Activated CD4-positive, alpha-beta T cell treated with anti-CD3 and anti-CD28 coated beads, Interleukin-2, amount 10 ng/mL, durations not matched to agents 24 days and 14 days (primary cell): ENCODE measurements around the gene DNAJC6. TPM values are rescaled to one million over a fixed set of nuclear protein-coding genes. Genes with fewer than 3 reads are reported as not detected.
A peak's percentile ranks its signal among the peaks of the same experiment; 100 is the strongest.
"Not testable (repeated sequence)": the region's sequence is repeated elsewhere in the genome, so short reads cannot be mapped to it uniquely, and the experiment has no call there.

Experiments
- DNase-seq: peaks from one replicate; pipeline ENCODE4 v3.0.0; 2022
- H3K27ac Mint-ChIP-seq: one replicate; pipeline ENCODE4 v1.8.0; 2022; ENCODE audit warnings: mild to moderate bottlenecking, mixed read lengths
- H3K27me3 Mint-ChIP-seq: one replicate; pipeline ENCODE4 v1.8.0; 2022; ENCODE audit warnings: mixed read lengths
- H3K36me3 Mint-ChIP-seq: one replicate; pipeline ENCODE4 v1.8.0; 2022; ENCODE audit warnings: low read depth, mild to moderate bottlenecking, mixed read lengths
- H3K4me1 Mint-ChIP-seq: one replicate; pipeline ENCODE4 v1.8.0; 2021; ENCODE audit warnings: mixed read lengths
- H3K4me3 Mint-ChIP-seq: one replicate; pipeline ENCODE4 v1.8.0; 2022; ENCODE audit warnings: mild to moderate bottlenecking, moderate library complexity, mixed read lengths
- H3K9me3 Mint-ChIP-seq: one replicate; pipeline ENCODE4 v1.8.0; 2021; ENCODE audit warnings: mixed read lengths
- intact Hi-C: fragments of 100-400 bp; cut with micrococcal nuclease; formaldehyde crosslinking; loops from one replicate; pipeline ENCODE4 v1.15.1; 2023
- total RNA-seq: library from RNA; stranded (reverse); gene quantifications from 2 replicates; pipeline ENCODE4 v1.2.3, GENCODE V29; 2022

Gene DNAJC6
- total RNA-seq, 1 donor from 2014 or later: 2.8 TPM

GRCh38 chr1:65277605-65278347, 31.6 kb upstream of the DNAJC6 start:
- Mint-ChIP-seq H3K4me1 (no peaks in the 10 kb centered on the region), H3K27ac (no peak overlapping the region), H3K27me3 (peaks cover 23% of the 10 kb centered on the region), H3K36me3 (no peaks in the 10 kb centered on the region), H3K4me3 (no peak overlapping the region), H3K9me3 (no peaks in the 10 kb centered on the region)
- peak; percentile 43 for DNase-seq
- intact Hi-C loops: no loop called here

GRCh38 chr1:65278376-65279069, 30.8 kb upstream of the DNAJC6 start:
- Mint-ChIP-seq H3K27ac (no peak overlapping the region), H3K4me3 (no peak overlapping the region), H3K27me3 (peaks cover 21% of the 10 kb centered on the region), H3K9me3 (no peaks in the 10 kb centered on the region), H3K4me1 (no peaks in the 10 kb centered on the region), H3K36me3 (no peaks in the 10 kb centered on the region)
- no peak for DNase-seq
- intact Hi-C loops: no loop called here

GRCh38 chr1:65279070-65279779, 30.1 kb upstream of the DNAJC6 start:
- no peak overlapping the region for H3K27ac Mint-ChIP-seq
- H3K4me1 Mint-ChIP-seq: no peaks in the 10 kb centered on the region
- no peak overlapping the region for H3K4me3 Mint-ChIP-seq
- H3K36me3 Mint-ChIP-seq: no peaks in the 10 kb centered on the region
- intact Hi-C loops: no loop called here
- H3K27me3 Mint-ChIP-seq: peaks cover 21% of the 10 kb centered on the region
- peak; percentile 26 for DNase-seq
- no peaks in the 10 kb centered on the region for H3K9me3 Mint-ChIP-seq

GRCh38 chr1:65281846-65282245, 27.5 kb upstream of the DNAJC6 start:
- no peak for DNase-seq
- Mint-ChIP-seq H3K27me3 (peaks cover 10% of the 10 kb centered on the region), H3K36me3 (no peaks in the 10 kb centered on the region), H3K9me3 (no peaks in the 10 kb centered on the region), H3K4me1 (no peaks in the 10 kb centered on the region), H3K4me3 (no peak overlapping the region), H3K27ac (no peak overlapping the region)
- intact Hi-C loops: no loop called here

- H3K4me1 Mint-ChIP-seq: peaks cover under 1% of the 10 kb centered on the region
These were observed 25.1 kb upstream of the DNAJC6 start for GRCh38 chr1:65284229-65284628.

GRCh38 chr1:65289449-65289848, 19.9 kb upstream of the DNAJC6 start:
- H3K27me3 Mint-ChIP-seq: peaks cover 2% of the 10 kb centered on the region
- no peak for DNase-seq
- no peaks in the 10 kb centered on the region for H3K36me3 Mint-ChIP-seq
- no peaks in the 10 kb centered on the region for H3K9me3 Mint-ChIP-seq
- H3K27ac Mint-ChIP-seq: no peak overlapping the region
- H3K4me3 Mint-ChIP-seq: no peak overlapping the region
- intact Hi-C loops: no loop called here
- H3K4me1 Mint-ChIP-seq: peaks cover 3% of the 10 kb centered on the region

More at GRCh38 chr1:65284229-65284628, 25.1 kb upstream of the DNAJC6 start:
- no peak overlapping the region for H3K27ac Mint-ChIP-seq
- H3K27me3 Mint-ChIP-seq: peaks cover 5% of the 10 kb centered on the region
- no peaks in the 10 kb centered on the region for H3K36me3 Mint-ChIP-seq
- intact Hi-C loops: no loop called here
- no peaks in the 10 kb centered on the region for H3K9me3 Mint-ChIP-seq
- H3K4me3 Mint-ChIP-seq: no peak overlapping the region
- peak; percentile 34 for DNase-seq

GRCh38 chr1:65291818-65292217, 17.5 kb upstream of the DNAJC6 start:
- DNase-seq, H3K4me3 Mint-ChIP-seq, H3K36me3 Mint-ChIP-seq, H3K27ac Mint-ChIP-seq, intact Hi-C loops, H3K27me3 Mint-ChIP-seq, H3K4me1 Mint-ChIP-seq, H3K9me3 Mint-ChIP-seq: not testable (repeated sequence)

- Mint-ChIP-seq H3K4me3 (no peak overlapping the region), H3K36me3 (no peaks in the 10 kb centered on the region), H3K4me1 (peaks cover 3% of the 10 kb centered on the region), H3K27me3 (peaks cover 6% of the 10 kb centered on the region), H3K27ac (no peak overlapping the region), H3K9me3 (no peaks in the 10 kb centered on the region)
- DNase-seq: no peak
- intact Hi-C loops: no loop called here
These were observed 16.3 kb upstream of the DNAJC6 start for GRCh38 chr1:65292861-65293593.

GRCh38 chr1:65297706-65298105, 11.6 kb upstream of the DNAJC6 start:
- Mint-ChIP-seq H3K27me3 (peaks cover 6% of the 10 kb centered on the region), H3K36me3 (no peaks in the 10 kb centered on the region), H3K4me3 (no peak overlapping the region), H3K27ac (no peak overlapping the region), H3K9me3 (no peaks in the 10 kb centered on the region), H3K4me1 (no peaks in the 10 kb centered on the region)
- intact Hi-C loops: no loop called here
- DNase-seq: no peak

GRCh38 chr1:65299328-65299727, 10.0 kb upstream of the DNAJC6 start:
- Mint-ChIP-seq H3K27ac (no peak overlapping the region), H3K27me3 (peaks cover 6% of the 10 kb centered on the region), H3K4me3 (no peak overlapping the region), H3K9me3 (no peaks in the 10 kb centered on the region), H3K36me3 (no peaks in the 10 kb centered on the region), H3K4me1 (no peaks in the 10 kb centered on the region)
- intact Hi-C loops: no loop called here
- DNase-seq: no peak

GRCh38 chr1:65308781-65309303, 501 bp upstream of the DNAJC6 start:
- peak overlapping the region; percentile 58 for H3K4me3 Mint-ChIP-seq
- DNase-seq: no peak
- no peak overlapping the region for H3K27ac Mint-ChIP-seq
- intact Hi-C loops: no loop called here
- H3K9me3 Mint-ChIP-seq: peaks cover 6% of the 10 kb centered on the region
- peaks cover 38% of the 10 kb centered on the region for H3K27me3 Mint-ChIP-seq
- H3K36me3 Mint-ChIP-seq: no peaks in the 10 kb centered on the region
- H3K4me1 Mint-ChIP-seq: peaks cover 6% of the 10 kb centered on the region

- H3K4me3 Mint-ChIP-seq: no peak overlapping the region
- intact Hi-C loops: no loop called here
- H3K27me3 Mint-ChIP-seq: peaks cover 38% of the 10 kb centered on the region
- no peak for DNase-seq
- H3K36me3 Mint-ChIP-seq: no peaks in the 10 kb centered on the region
- peaks cover 6% of the 10 kb centered on the region for H3K4me1 Mint-ChIP-seq
- H3K27ac Mint-ChIP-seq: no peak overlapping the region
- peaks cover 6% of the 10 kb centered on the region for H3K9me3 Mint-ChIP-seq
These were observed 790 bp downstream of the DNAJC6 start for GRCh38 chr1:65310078-65310587.

- H3K27ac Mint-ChIP-seq: no peak overlapping the region
- H3K27me3 Mint-ChIP-seq: peaks cover 35% of the 10 kb centered on the region
- H3K36me3 Mint-ChIP-seq: no peaks in the 10 kb centered on the region
- H3K9me3 Mint-ChIP-seq: peaks cover 6% of the 10 kb centered on the region
- intact Hi-C loops: no loop called here
- DNase-seq: no peak
- peaks cover 6% of the 10 kb centered on the region for H3K4me1 Mint-ChIP-seq
- no peak overlapping the region for H3K4me3 Mint-ChIP-seq
These were observed 2.4 kb downstream of the DNAJC6 start for GRCh38 chr1:65311760-65312159.
